Neural progenitor cell (in vitro differentiated cells): ENCODE measurements around the gene PSD. TPM values are rescaled to one million over a fixed set of nuclear protein-coding genes. Genes with fewer than 3 reads are reported as not detected.

ENCODE experiments used
- DNase-seq: peaks from one replicate; pipeline ENCODE4 v3.0.0-alpha.2; 2016; ENCODE audit warnings: low spot score
- H2AFZ ChIP-seq: fragments of 200-600 bp; sonication (generic); replicated peaks from 2 replicates; pipeline ENCODE4 v1.6.1; 2016; ENCODE audit warnings: antibody characterized with exemption
- H3F3A ChIP-seq: fragments of 200-600 bp; sonication (generic); 2 replicates; pipeline ENCODE4 v1.6.1; 2016; ENCODE audit warnings: antibody characterized with exemption, low read depth
- H3K27ac ChIP-seq: fragments of 200-600 bp; sonication (generic); 2 replicates; pipeline ENCODE4 v1.5.1; 2016; ENCODE audit warnings: mild to moderate bottlenecking
- H3K27me3 ChIP-seq: fragments of 200-600 bp; sonication (generic); 2 replicates; pipeline ENCODE4 v1.6.1; 2016; ENCODE audit warnings: mild to moderate bottlenecking, moderate library complexity
- H3K36me3 ChIP-seq: fragments of 200-600 bp; sonication (generic); 2 replicates; pipeline ENCODE4 v1.5.1; 2016
- H3K4me1 ChIP-seq: fragments of 200-600 bp; sonication (generic); 2 replicates; pipeline ENCODE4 v1.6.1; 2016; ENCODE audit warnings: mixed run types
- H3K4me2 ChIP-seq: fragments of 200-600 bp; sonication (generic); 2 replicates; pipeline ENCODE4 v1.6.1; 2016
- H3K4me3 ChIP-seq: fragments of 200-600 bp; sonication (generic); 2 replicates; pipeline ENCODE4 v1.5.1; 2016
- H3K79me2 ChIP-seq: fragments of 200-600 bp; sonication (generic); 2 replicates; pipeline ENCODE4 v1.6.1; 2016; ENCODE audit warnings: low read depth
- H3K9ac ChIP-seq: fragments of 200-600 bp; sonication (generic); 2 replicates; pipeline ENCODE4 v1.6.1; 2016
- H3K9me3 ChIP-seq: fragments of 200-600 bp; sonication (generic); 2 replicates; pipeline ENCODE4 v1.5.1; 2016; ENCODE audit warnings: low read depth
- H4K20me1 ChIP-seq: fragments of 200-600 bp; sonication (generic); 2 replicates; pipeline ENCODE4 v1.6.1; 2016; ENCODE audit warnings: low read depth
- H3K27ac Mint-ChIP-seq: 3 replicates; pipeline ENCODE4 v1.8.0; 2021; ENCODE audit warnings: mixed read lengths
- H3K27me3 Mint-ChIP-seq: 2 replicates; pipeline ENCODE4 v1.8.0; 2022; ENCODE audit warnings: low read depth, mild to moderate bottlenecking, inconsistent platforms, moderate library complexity, mixed read lengths; ENCODE audit not compliant: insufficient read depth
- H3K36me3 Mint-ChIP-seq: 3 replicates; pipeline ENCODE4 v1.8.0; 2021; ENCODE audit warnings: mixed read lengths
- H3K4me1 Mint-ChIP-seq: 3 replicates; pipeline ENCODE4 v1.8.0; 2021; ENCODE audit warnings: mixed read lengths
- H3K4me3 Mint-ChIP-seq: 3 replicates; pipeline ENCODE4 v1.8.0; 2021; ENCODE audit warnings: mild to moderate bottlenecking, moderate library complexity, mixed read lengths
- H3K9me3 Mint-ChIP-seq: 3 replicates; pipeline ENCODE4 v1.8.0; 2020; ENCODE audit warnings: mixed read lengths
- EZH2 ChIP-seq: fragments of 200-600 bp; sonication (generic); IDR thresholded peaks from 2 replicates; pipeline ENCODE4 v1.6.1; 2017; ENCODE audit warnings: antibody characterized with exemption, mild to moderate bottlenecking, moderate library complexity
- EZH2phosphoT487 ChIP-seq: fragments of 200-600 bp; sonication (generic); IDR thresholded peaks from 2 replicates; pipeline ENCODE4 v1.6.1; 2017; ENCODE audit warnings: antibody characterized with exemption
- total RNA-seq: library from RNA; depleted of rRNA; stranded (reverse); fragments of >200 nt; gene quantifications from 2 replicates; pipeline ENCODE4 v1.2.3, GENCODE V29; 2015; ENCODE audit warnings: low replicate concordance
- TF ChIP-seq, protein P1 (sequence below): fragments of 200-600 bp; sonication (generic); IDR thresholded peaks from 2 replicates; pipeline ENCODE4 v1.5.1; 2017; ENCODE audit warnings: antibody characterized with exemption, mild to moderate bottlenecking

Gene PSD
- total RNA-seq, 1 donor from 2014 or later = 0.09 TPM

DNA sequence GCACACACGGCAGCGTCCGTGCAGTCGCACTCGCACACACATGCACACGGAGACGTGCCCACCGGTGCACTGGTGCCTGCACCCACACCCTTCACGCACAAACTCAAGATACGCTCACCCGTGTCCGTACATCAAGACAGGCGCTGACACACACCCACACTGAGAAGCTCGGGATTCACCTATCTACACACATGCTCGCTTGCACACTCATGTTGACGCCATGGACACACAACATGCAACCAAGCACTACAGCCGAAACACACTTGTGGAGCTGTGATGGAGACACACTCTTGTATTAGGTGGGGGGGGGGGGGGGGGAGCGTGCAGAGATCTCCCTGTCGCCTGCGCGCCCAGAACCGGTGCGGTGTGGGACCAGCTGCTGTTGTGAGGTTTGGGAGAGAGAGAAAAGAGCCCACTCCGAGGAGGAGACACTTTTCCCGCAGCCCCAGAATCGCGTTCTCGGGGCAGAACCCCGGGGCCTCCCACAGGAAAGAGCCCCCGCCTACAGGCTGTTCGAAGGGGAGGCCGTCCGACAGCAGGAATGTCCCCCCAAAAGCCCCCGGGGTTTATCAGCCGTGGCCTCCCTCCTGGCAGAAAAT, 23.7 kb downstream of the PSD start:
- H3K4me3 Mint-ChIP-seq = peak overlapping the region; percentile 89
- Histone ChIP-seq H3K4me2 (peak overlapping the region; percentile 82), H3K4me3 (peak overlapping the region; percentile 67), H4K20me1 (peaks cover 3% of the 10 kb centered on the region), H3K79me2 (no peaks in the 10 kb centered on the region), H3K27me3 (peaks cover 66% of the 10 kb centered on the region), H3K4me1 (peaks cover 8% of the 10 kb centered on the region), H3K27ac (no peak overlapping the region), H3K9ac (no peak overlapping the region), H2AFZ (no peak overlapping the region), H3K9me3 (no peaks in the 10 kb centered on the region), H3F3A (peaks cover 19% of the 10 kb centered on the region), H3K36me3 (no peaks in the 10 kb centered on the region)
- H3K27ac Mint-ChIP-seq = no peak overlapping the region
- peaks cover 29% of the 10 kb centered on the region for H3K27me3 Mint-ChIP-seq
- H3K36me3 Mint-ChIP-seq = no peaks in the 10 kb centered on the region
- no peak for DNase-seq
- H3K9me3 Mint-ChIP-seq = no peaks in the 10 kb centered on the region
- peaks cover 33% of the 10 kb centered on the region for H3K4me1 Mint-ChIP-seq
- TF ChIP-seq EZH2 (peak; percentile 6), EZH2phosphoT487 (no peak)

DNA sequence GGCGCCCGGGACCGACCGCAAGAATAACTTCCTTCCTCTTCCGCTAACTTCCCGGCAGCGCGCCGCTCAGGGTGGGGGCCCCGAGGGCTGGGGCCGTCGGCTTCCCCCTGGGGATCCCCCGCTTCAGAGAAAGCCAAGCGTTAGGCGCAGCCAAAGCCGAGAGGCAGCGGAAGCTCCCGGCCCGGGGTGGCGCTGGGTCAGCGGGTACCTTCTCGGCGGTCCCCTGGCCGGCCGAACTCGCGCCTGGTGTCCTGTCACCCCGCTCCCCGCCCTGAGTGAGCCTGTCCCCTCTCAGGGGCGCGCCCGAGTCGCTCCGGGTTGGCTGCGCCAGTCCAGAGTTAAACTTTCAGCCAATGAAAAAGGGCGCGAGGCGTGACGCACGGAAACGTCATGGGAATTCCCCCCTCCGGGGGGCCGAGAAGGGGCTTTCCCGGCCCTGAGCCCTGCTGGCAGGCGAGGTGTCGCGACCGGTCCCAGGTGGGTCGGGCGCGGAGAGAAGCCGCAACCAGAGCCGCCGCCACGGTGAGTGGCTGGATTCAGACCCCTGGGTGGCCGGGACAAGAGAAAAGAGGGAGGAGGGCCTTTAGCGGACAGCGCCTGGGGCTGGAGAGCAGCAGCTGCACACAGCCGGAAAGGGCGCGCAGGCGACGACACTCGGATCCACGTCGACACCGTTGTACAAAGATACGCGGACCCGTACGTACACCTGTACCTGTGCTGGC, 24.3 kb downstream of the PSD start:
- Histone ChIP-seq H3K27ac (no peak overlapping the region), H2AFZ (peak overlapping the region; percentile 71), H3K4me3 (peak overlapping the region; percentile 67), H3K9me3 (no peaks in the 10 kb centered on the region), H3K36me3 (no peaks in the 10 kb centered on the region), H3K79me2 (no peaks in the 10 kb centered on the region), H3F3A (peaks cover 19% of the 10 kb centered on the region), H3K27me3 (peaks cover 70% of the 10 kb centered on the region), H3K4me2 (peak overlapping the region; percentile 82), H4K20me1 (peaks cover 3% of the 10 kb centered on the region), H3K9ac (no peak overlapping the region), H3K4me1 (peaks cover 8% of the 10 kb centered on the region)
- no peak overlapping the region for H3K27ac Mint-ChIP-seq
- H3K36me3 Mint-ChIP-seq = no peaks in the 10 kb centered on the region
- H3K9me3 Mint-ChIP-seq = no peaks in the 10 kb centered on the region
- H3K4me1 Mint-ChIP-seq = peaks cover 30% of the 10 kb centered on the region
- peak; percentile 95 for DNase-seq
- peaks cover 26% of the 10 kb centered on the region for H3K27me3 Mint-ChIP-seq
- H3K4me3 Mint-ChIP-seq = peak overlapping the region; percentile 89
- TF ChIP-seq EZH2phosphoT487 (peak; percentile 42), EZH2 (peak; percentile 75)
- TF ChIP-seq, protein P1, sequence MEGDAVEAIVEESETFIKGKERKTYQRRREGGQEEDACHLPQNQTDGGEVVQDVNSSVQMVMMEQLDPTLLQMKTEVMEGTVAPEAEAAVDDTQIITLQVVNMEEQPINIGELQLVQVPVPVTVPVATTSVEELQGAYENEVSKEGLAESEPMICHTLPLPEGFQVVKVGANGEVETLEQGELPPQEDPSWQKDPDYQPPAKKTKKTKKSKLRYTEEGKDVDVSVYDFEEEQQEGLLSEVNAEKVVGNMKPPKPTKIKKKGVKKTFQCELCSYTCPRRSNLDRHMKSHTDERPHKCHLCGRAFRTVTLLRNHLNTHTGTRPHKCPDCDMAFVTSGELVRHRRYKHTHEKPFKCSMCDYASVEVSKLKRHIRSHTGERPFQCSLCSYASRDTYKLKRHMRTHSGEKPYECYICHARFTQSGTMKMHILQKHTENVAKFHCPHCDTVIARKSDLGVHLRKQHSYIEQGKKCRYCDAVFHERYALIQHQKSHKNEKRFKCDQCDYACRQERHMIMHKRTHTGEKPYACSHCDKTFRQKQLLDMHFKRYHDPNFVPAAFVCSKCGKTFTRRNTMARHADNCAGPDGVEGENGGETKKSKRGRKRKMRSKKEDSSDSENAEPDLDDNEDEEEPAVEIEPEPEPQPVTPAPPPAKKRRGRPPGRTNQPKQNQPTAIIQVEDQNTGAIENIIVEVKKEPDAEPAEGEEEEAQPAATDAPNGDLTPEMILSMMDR = peak; percentile 95

- no peak overlapping the region for H3K27ac ChIP-seq
- DNase-seq = peak; percentile 46
- H3K79me2 ChIP-seq = no peaks in the 10 kb centered on the region
- H2AFZ ChIP-seq = peak overlapping the region; percentile 71
- H3K9ac ChIP-seq = no peak overlapping the region
- Mint-ChIP-seq H3K27me3 (peaks cover 26% of the 10 kb centered on the region), H3K27ac (no peak overlapping the region), H3K4me1 (peaks cover 33% of the 10 kb centered on the region), H3K4me3 (peak overlapping the region; percentile 89), H3K36me3 (no peaks in the 10 kb centered on the region), H3K9me3 (no peaks in the 10 kb centered on the region)
- H3K4me1 ChIP-seq = peaks cover 8% of the 10 kb centered on the region
- no peaks in the 10 kb centered on the region for H3K36me3 ChIP-seq
- peaks cover 3% of the 10 kb centered on the region for H4K20me1 ChIP-seq
- peaks cover 19% of the 10 kb centered on the region for H3F3A ChIP-seq
- H3K27me3 ChIP-seq = peaks cover 77% of the 10 kb centered on the region
- peak overlapping the region; percentile 67 for H3K4me3 ChIP-seq
- no peaks in the 10 kb centered on the region for H3K9me3 ChIP-seq
- H3K4me2 ChIP-seq = peak overlapping the region; percentile 82
- no peak for TF ChIP-seq EZH2phosphoT487
Observed at GRCh38 chr10:102393411-102394078, 25.0 kb downstream of the PSD start.

- Histone ChIP-seq H3K27ac (no peak overlapping the region), H3K27me3 (peaks cover 87% of the 10 kb centered on the region), H3K9ac (no peak overlapping the region), H3K9me3 (no peaks in the 10 kb centered on the region), H3F3A (peaks cover 24% of the 10 kb centered on the region), H3K4me2 (no peak overlapping the region), H3K4me3 (no peak overlapping the region), H3K79me2 (no peaks in the 10 kb centered on the region), H4K20me1 (peaks cover 7% of the 10 kb centered on the region), H2AFZ (no peak overlapping the region), H3K36me3 (no peaks in the 10 kb centered on the region), H3K4me1 (peaks cover 8% of the 10 kb centered on the region)
- no peaks in the 10 kb centered on the region for H3K9me3 Mint-ChIP-seq
- no peak overlapping the region for H3K27ac Mint-ChIP-seq
- H3K36me3 Mint-ChIP-seq = no peaks in the 10 kb centered on the region
- H3K4me1 Mint-ChIP-seq = peaks cover 28% of the 10 kb centered on the region
- no peak overlapping the region for H3K4me3 Mint-ChIP-seq
- DNase-seq = no peak
- no peak for TF ChIP-seq EZH2phosphoT487
- TF ChIP-seq EZH2 = no peak
- TF ChIP-seq, protein P1 = no peak
- H3K27me3 Mint-ChIP-seq = peaks cover 26% of the 10 kb centered on the region
Observed at GRCh38 chr10:102392306-102392705, 26.3 kb downstream of the PSD start.
